Stimulated activated CD8-positive, alpha-beta memory T cell treated with anti-CD3 and anti-CD28 coated beads, Interleukin-12 subunit alpha, Interleukin-12 subunit beta, amount 100 ng/mL, for 1 hour (primary cell): ENCODE measurements around the gene LAMC3.

Experiments used
- DNase-seq: peaks from one replicate; pipeline ENCODE4 v3.0.0-alpha.2; 2020; ENCODE audit warnings: low read depth

The LAMC3 gene

DNA sequence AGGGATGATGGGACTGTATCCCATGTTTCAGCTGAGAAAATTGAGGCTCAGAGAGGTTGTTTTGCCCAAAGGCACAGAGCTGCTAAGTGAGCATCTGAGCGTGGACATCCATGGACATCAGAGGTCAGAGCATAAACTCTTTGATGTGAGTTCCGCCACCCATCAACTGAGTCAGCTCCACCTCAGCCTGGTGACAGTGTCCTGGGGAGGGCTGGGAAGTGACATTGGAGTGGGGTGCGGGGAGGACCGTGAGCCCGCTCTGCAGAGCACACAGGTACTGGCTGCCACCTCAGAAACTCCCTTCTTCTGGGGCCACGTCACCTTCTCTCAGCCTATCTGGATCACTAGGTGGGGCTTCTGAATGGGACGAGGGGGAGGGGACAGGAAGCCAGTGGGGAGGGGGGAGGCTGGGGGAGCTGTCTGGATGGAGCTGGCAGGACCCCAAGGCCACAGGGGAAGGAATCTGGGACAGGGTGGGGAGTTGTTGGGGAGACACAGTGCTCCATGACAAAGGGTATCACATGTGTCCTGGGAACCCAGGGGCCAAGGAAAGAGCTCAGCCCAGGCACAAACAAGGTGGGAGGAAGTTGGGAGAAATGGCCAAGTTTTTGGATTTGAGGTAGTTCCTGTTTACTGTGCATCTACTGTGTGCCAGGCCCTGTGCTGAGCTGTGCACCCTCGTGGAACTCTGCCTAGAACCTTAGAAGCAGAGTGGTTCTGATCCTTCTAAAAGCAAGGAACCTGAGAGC, 2.5 kb downstream of the LAMC3 start:
- no peak for DNase-seq

DNA sequence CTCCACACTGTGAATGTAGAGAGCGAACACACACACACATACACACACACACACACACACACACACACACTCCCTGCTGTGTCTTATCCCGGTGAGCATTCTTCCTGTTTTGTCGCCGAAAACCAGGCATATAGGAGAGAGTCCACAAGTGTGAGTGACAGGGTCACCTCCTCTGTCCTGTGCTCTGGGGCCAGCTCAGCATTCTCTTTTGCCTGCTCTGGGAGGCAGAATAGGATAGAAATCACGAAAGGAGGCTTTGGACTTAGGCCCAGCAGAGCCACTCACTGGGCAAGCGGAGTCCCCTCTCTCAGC, 3.0 kb downstream of the LAMC3 start:
- DNase-seq, result no peak

DNA sequence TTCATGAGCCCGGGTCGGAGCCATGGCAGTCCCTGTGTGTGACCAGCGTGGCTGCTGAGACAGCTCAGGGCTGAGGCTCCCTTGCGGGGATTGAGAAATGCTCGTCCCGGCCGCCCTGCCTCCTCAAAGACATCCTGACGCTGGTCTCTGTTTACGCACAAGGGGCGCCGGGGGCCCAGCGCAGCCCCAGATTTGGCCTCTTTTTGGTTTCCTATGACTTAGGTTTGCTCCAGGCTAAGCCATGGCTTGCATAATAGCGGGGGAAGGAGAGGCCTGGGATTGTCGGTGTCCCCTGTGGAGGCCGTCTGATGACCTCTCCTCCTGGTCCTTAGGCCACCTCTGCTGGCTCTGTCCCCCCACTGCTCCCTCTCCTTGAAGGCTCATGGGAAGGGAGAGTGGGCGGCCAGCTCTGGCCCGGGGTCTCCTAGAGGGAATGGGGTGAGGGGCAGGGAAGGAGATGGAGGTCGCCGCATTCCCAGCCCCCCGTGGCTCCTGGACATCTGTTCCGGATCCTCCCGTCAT, 3.5 kb downstream of the LAMC3 start:
- no peak for DNase-seq

DNA sequence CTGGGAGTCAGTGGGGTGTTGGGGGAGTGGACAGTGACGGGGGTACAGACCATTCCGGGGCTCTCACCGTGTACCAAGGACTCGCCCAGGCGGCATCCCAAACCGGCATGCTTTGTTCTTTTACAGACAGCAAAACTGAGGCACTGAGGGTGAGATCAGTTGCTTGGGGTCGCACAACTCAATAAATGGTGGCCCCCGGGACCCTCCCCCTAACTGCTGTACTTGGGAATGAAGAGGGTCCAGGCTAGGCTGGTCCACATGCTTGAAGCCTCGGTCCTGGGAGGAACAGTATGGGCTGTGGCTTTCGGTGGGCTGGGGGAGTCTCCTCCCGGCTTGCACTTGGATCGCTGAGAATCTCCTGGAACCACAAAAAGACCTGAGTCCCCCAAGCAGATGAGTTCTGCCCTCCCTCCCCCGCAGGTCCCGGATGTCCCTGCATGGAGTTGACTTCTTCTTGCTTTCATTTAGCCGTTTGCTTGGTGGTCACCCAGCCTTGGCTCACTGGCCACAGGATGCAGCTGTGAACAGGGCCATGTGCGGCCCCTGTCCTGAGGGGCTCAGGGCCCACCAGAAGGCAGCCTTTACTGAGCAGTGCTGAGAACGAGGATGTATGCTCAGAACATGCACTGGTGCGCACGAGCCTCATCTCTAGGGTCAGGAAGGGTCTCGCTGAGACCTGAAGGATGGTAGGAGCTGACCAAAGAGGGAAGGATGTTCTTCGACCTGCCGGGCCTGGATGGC, 4.2 kb downstream of the LAMC3 start:
- DNase-seq, result no peak

GRCh38 chr9:131013771-131014676, 5.0 kb downstream of the LAMC3 start:
- DNase-seq, result no peak

DNA sequence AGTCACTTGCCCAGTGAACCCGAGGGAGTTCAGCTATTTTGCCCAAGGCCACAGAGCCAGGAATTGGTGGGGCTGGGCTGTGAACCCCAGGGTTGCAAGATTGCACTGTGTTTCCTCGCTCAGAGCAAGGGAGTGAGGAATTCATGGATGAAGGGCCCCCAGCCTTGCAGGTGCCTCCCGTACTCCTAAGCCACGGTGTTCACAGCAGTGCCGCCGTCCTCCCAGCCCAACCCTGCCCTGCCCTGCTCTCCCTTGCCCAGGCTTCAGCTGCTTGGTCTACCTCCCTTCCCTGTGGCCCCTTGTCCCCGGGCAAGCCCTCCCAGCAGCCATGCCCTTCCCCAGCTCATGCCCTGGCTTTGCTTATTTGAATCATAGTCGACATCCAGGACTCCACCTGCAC, 6.1 kb downstream of the LAMC3 start:
- DNase-seq, result no peak

- DNase-seq, result no peak
Observed at GRCh38 chr9:131015876-131016397, 7.0 kb downstream of the LAMC3 start.

DNA sequence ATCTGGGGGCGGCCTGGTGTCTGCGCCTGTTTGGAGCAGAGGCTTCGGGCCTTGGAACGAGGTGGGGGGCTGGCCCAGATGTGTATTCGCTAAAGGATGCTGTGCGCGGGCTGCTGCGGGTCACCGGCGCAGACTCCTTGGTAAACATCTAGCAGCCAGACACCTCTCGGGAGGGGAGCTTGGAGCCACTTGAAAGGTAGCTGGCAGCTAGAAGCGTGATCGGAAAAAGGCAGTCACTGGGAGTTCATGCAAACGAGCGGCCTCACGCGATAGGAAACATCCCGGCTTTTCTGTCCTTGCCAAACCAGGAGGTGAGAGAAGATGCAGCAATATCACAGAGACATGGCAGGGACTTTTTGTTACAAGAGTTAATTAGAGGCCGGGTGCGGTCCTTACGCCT, 8.1 kb downstream of the LAMC3 start:
- DNase-seq, result no peak

- DNase-seq, result no peak
Observed at GRCh38 chr9:131018621-131019020, 9.6 kb downstream of the LAMC3 start.

DNA sequence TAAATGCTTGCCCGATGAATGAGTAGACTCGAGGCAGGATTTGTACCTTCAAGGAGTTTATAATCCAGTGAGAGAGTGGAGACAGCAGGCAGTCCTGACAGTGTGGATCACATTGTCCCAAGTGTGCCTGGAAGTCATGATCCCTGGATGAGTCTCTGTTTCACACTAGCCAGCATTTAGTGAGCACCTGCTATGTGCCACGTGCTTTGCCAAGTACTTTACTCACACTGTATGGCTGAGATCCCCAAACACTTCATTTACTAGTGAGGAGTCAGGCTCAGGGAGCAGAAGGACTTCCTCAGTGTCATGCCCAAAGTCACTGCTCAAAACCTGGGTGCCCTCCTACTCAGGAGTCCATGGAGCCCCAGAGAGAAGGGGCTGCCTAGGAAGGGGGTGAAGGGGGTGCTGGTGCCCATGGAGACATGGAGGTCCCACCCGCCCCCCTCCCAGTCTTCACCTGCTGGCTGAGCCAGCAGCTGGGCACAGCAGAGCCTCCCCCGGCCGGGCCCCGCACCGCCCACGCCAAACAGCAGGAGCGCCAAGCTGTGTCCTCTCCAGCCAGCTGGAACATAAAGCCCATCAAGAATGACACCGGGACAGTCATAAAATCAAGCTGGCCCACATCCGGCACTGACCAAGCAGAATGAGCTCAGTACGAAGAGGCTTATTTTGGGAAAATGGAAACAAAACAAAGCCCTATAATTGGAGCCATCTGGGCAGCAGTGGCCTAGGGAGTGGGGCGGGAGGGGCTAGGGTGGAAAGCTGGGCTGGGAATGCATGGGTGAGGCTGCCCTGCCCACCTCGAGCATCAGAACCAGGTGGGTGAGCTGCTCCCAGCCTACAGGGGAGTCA, 10.6 kb downstream of the LAMC3 start:
- DNase-seq, result no peak

DNA sequence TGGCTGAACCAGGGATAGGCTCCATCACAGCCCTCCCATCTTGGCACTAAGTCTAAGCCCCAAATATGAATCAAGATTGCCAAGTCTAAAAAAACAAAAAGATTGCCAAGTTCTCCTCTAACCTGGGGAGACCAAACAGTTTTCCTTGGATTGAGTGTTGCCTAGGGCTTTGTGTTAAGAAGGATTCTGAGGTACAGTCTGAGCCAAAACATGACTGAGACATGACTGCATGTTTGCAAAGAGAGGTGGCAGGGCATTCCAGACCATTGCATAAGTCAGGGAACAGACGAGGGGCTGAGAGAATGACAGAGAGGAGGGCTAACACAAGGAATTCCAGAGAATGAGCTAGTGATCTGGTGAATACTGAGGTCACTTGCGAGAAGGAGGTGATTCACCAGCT, 11.4 kb downstream of the LAMC3 start:
- no peak for DNase-seq

- no peak for DNase-seq
Observed at GRCh38 chr9:131020862-131021261, 11.9 kb downstream of the LAMC3 start.

- DNase-seq, result no peak
Observed at GRCh38 chr9:131021785-131022184, 12.8 kb downstream of the LAMC3 start.

GRCh38 chr9:131024978-131025868, 16.2 kb downstream of the LAMC3 start:
- DNase-seq, result no peak

GRCh38 chr9:131025953-131026858, 17.2 kb downstream of the LAMC3 start:
- DNase-seq, result no peak

GRCh38 chr9:131027048-131027871, 18.3 kb downstream of the LAMC3 start:
- DNase-seq, result no peak

DNA sequence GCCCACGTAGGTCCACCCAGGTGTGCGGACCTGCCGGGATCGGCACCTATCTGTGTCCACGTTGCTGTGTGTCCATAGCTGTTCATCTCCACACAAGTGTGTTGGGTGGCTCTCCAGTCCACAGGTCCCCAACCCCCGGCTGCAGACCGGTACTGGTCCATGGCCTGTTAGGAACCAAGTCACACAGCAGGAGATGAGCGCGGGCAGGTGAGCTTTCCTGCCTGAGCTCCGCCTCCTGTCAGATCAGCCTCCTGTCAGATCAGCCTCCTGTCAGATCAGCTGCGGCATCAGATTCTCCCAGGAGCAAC, 18.9 kb downstream of the LAMC3 start:
- no peak for DNase-seq

- DNase-seq, result no peak
Observed at GRCh38 chr9:131028221-131028884, 19.4 kb downstream of the LAMC3 start.
